ENCODE data around the gene PI4K2A. TPM values are rescaled to one million over a fixed set of nuclear protein-coding genes. Genes with fewer than 3 reads are reported as not detected.

PI4K2A gene
- total and polyA plus RNA-seq, 2 of the 4 experiments (the other 2 are of a cell fraction): 15.8 to 27.3 TPM

DNA sequence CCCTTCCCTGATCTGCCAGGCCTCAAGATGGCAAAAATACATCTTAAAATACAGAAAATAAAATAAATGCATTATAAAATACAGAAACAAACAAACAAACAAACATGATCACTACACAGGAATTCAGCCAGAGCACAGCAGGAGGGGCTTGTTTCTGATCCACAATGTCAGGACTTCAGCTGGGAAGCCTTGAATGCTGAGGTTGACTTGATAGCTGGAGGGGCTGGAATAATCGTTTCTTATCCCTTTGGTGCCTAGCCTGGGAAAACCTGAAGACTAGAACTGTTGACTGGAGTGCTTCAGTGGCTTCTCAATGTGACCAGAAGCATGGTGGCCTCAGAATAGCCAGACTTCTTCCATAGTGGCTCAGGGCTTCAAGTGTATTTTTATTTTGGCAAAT is 63.9 kb downstream of the PI4K2A start:
- Histone ChIP-seq H3K27ac (ENCODE audit: insufficient read depth, low read length) (no peak overlapping the region), H2AFZ (replicated peaks; ENCODE audit: low read length, poor library complexity) (no peak overlapping the region), H3K9ac (ENCODE audit: low read depth, low read length) (no peak overlapping the region), H2AK5ac (ENCODE audit: low read depth, low read length) (no peak overlapping the region), H3K4me3 (ENCODE audit: insufficient read depth, low read depth, low read length) (no peak overlapping the region), H3K4me2 (ENCODE audit: low read depth, low read length) (no peak overlapping the region), H3K18ac (ENCODE audit: low read depth, low read length) (no peak overlapping the region), H2BK20ac (ENCODE audit: low read depth, low read length) (no peak overlapping the region), H3K56ac (ENCODE audit: extremely low read depth, insufficient read depth, low read length) (no peak overlapping the region), H4K20me1 (ENCODE audit: insufficient read depth, low read length) (no peaks in the 10 kb centered on the region), H2AK9ac (replicated peaks; ENCODE audit: low read depth, low read length, poor library complexity) (no peak overlapping the region), H4K5ac (ENCODE audit: low read depth, low read length) (no peak overlapping the region), H3K36me3 (ENCODE audit: control insufficient read depth, insufficient read depth, low read length) (no peaks in the 10 kb centered on the region), H3K23ac (ENCODE audit: low read depth, low read length) (no peak overlapping the region), H3K9me3 (ENCODE audit: control insufficient read depth, insufficient read depth, low read length) (no peaks in the 10 kb centered on the region), H3K4ac (ENCODE audit: low read depth, low read length) (no peak overlapping the region), H2BK15ac (ENCODE audit: low read depth, low read length) (no peak overlapping the region), H3K27me3 (ENCODE audit: control insufficient read depth, insufficient read depth, low read length) (no peaks in the 10 kb centered on the region), H2BK5ac (ENCODE audit: low read depth, low read length, poor library complexity, severe bottlenecking) (no peak overlapping the region), H2BK120ac (ENCODE audit: low read depth, low read length) (no peak overlapping the region), H4K91ac (ENCODE audit: insufficient read depth, low read depth, low read length) (no peak overlapping the region), H3K79me1 (ENCODE audit: low read depth in 1 of 2, low read length in 2 of 2) (no peaks in the 10 kb centered on the region), H3K14ac (replicated peaks; ENCODE audit: low read depth, low read length) (no peak overlapping the region), H4K8ac (ENCODE audit: low read depth in 2 of 2, low read length in 2 of 2) (no peak overlapping the region), H3K9me1 (ENCODE audit: insufficient read depth, low read length) (peaks cover 5% of the 10 kb centered on the region; the same call in 1 of the 2 replicates), H3K4me1 (ENCODE audit: control insufficient read depth, insufficient read depth, low read length) (peaks cover 4% of the 10 kb centered on the region)
- 60% methylated on average over 1 of the region's 1 CpG; no CpG with 5 or more reads in 1 of the 2 experiments for WGBS, 2 experiments (ENCODE audit: extremely low coverage in 2 of 2, insufficient read length in 1 of 2)
- CTCF ChIA-PET: interaction anchor here (1.1 to 1.6 kb wide), 3 partner anchors 21 to 33 kb away, joined by 3 to 4 read pairs (median 3); partner anchors contain the start of gene ZFYVE27
- TF ChIP-seq MAZ (IDR thresholded peaks at IDR 0.05; ENCODE audit: borderline replicate concordance, low read depth, low read length) (no peak), BHLHE40 (IDR thresholded peaks at IDR 0.05; ENCODE audit: low read depth, low read length) (no peak), RAD21 (IDR thresholded peaks at IDR 0.05; ENCODE audit: low read length) (no peak), NFE2L2 (IDR thresholded peaks at IDR 0.05; ENCODE audit: low read depth, low read length) (no peak), SMC3 (IDR thresholded peaks at IDR 0.05; ENCODE audit: low read depth, low read length) (no peak), MXI1 (IDR thresholded peaks at IDR 0.05; ENCODE audit: borderline replicate concordance, low read depth, low read length) (no peak)
- TF ChIP-seq, protein P1, sequence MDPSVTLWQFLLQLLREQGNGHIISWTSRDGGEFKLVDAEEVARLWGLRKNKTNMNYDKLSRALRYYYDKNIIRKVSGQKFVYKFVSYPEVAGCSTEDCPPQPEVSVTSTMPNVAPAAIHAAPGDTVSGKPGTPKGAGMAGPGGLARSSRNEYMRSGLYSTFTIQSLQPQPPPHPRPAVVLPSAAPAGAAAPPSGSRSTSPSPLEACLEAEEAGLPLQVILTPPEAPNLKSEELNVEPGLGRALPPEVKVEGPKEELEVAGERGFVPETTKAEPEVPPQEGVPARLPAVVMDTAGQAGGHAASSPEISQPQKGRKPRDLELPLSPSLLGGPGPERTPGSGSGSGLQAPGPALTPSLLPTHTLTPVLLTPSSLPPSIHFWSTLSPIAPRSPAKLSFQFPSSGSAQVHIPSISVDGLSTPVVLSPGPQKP (IDR thresholded peaks at IDR 0.05; ENCODE audit: borderline replicate concordance, low read depth, low read length): no peak
- no TSS peak for BruUV-seq (replicated peaks)
- dilution Hi-C loops (cut with HindIII; ENCODE audit: low sequenced_read_pairs, unreplicated experiment) (no loop called here), intact Hi-C loops (cut with micrococcal nuclease) (no loop called here), in situ Hi-C loops (cut with MboI; ENCODE audit: low sequenced_read_pairs) (no loop called here)
- POLR2A ChIA-PET (ENCODE audit: unreplicated experiment): no interaction called here
- ATAC-seq (ENCODE audit: low read depth) (no peak), DNase-seq (no peak)
